H9 (cell line): ENCODE results near the gene SPARCL1. TPM values are rescaled to one million over a fixed set of nuclear protein-coding genes. Genes with fewer than 3 reads are reported as not detected.

Experiments used
- DNase-seq: peaks from one replicate; pipeline ENCODE4 v3.0.0-alpha.2; 2017
- H2AFZ ChIP-seq: one replicate; pipeline ENCODE4 v1.6.1; 2013; ENCODE audit warnings: mild to moderate bottlenecking, low read length, control low read depth, moderate library complexity
- H2AK5ac ChIP-seq: 2 replicates; pipeline ENCODE4 v1.6.1; 2013; ENCODE audit warnings: low read length, control low read depth, mixed read lengths; ENCODE audit not compliant: insufficient read length
- H2BK120ac ChIP-seq: one replicate; pipeline ENCODE4 v1.6.1; 2013; ENCODE audit warnings: low read depth, mild to moderate bottlenecking, low read length, control low read depth, inconsistent platforms; ENCODE audit not compliant: poor library complexity, severe bottlenecking
- H2BK12ac ChIP-seq: 2 replicates; pipeline ENCODE4 v1.6.1; 2013; ENCODE audit warnings: low read length, control low read depth, mixed read lengths, low read depth; ENCODE audit not compliant: insufficient read length
- H2BK15ac ChIP-seq: 2 replicates; pipeline ENCODE4 v1.6.1; 2013; ENCODE audit warnings: low read depth, low read length, control low read depth
- H2BK20ac ChIP-seq: one replicate; pipeline ENCODE4 v1.6.1; 2013; ENCODE audit warnings: low read depth, mild to moderate bottlenecking, low read length, control low read depth, inconsistent platforms; ENCODE audit not compliant: poor library complexity, severe bottlenecking
- H2BK5ac ChIP-seq: 2 replicates; pipeline ENCODE4 v1.6.1; 2013; ENCODE audit warnings: low read length, control low read depth, mixed read lengths; ENCODE audit not compliant: insufficient read length
- H3K14ac ChIP-seq: 2 replicates; pipeline ENCODE4 v1.6.1; 2013; ENCODE audit warnings: low read length, control low read depth; ENCODE audit not compliant: insufficient read depth
- H3K18ac ChIP-seq: 2 replicates; pipeline ENCODE4 v1.6.1; 2013; ENCODE audit warnings: low read depth, mild to moderate bottlenecking, mixed read lengths, low read length, control low read depth; ENCODE audit not compliant: insufficient read length
- H3K23ac ChIP-seq: 2 replicates; pipeline ENCODE4 v1.6.1; 2013; ENCODE audit warnings: low read length, control low read depth, mixed read lengths, low read depth; ENCODE audit not compliant: insufficient read length
- H3K23me2 ChIP-seq: 2 replicates; pipeline ENCODE4 v1.6.1; 2013; ENCODE audit warnings: low read depth, mild to moderate bottlenecking, mixed read lengths, low read length, control low read depth; ENCODE audit not compliant: insufficient read length, poor library complexity, severe bottlenecking
- H3K27ac ChIP-seq: 2 replicates; pipeline ENCODE4 v1.5.1; 2013; ENCODE audit warnings: low read length, control low read depth, mixed read lengths, low read depth; ENCODE audit not compliant: insufficient read length
- H3K27me3 ChIP-seq: 2 replicates; pipeline ENCODE4 v1.6.1; 2013; ENCODE audit warnings: low read length, control low read depth, inconsistent platforms; ENCODE audit not compliant: insufficient read depth
- H3K4ac ChIP-seq: 2 replicates; pipeline ENCODE4 v1.6.1; 2013; ENCODE audit warnings: low read depth, mild to moderate bottlenecking, control low read depth, inconsistent platforms, low read length, moderate library complexity
- H3K4me1 ChIP-seq: 2 replicates; pipeline ENCODE4 v1.6.1; 2013; ENCODE audit warnings: low read length, control low read depth, inconsistent platforms; ENCODE audit not compliant: insufficient read depth
- H3K4me2 ChIP-seq: 2 replicates; pipeline ENCODE4 v1.6.1; 2013; ENCODE audit warnings: low read length, control low read depth, mixed read lengths; ENCODE audit not compliant: insufficient read length, insufficient read depth
- H3K56ac ChIP-seq: 2 replicates; pipeline ENCODE4 v1.6.1; 2013; ENCODE audit warnings: low read depth, mild to moderate bottlenecking, mixed read lengths, low read length, control low read depth; ENCODE audit not compliant: insufficient read length
- H3K79me1 ChIP-seq: 2 replicates; pipeline ENCODE4 v1.6.1; 2013; ENCODE audit warnings: low read depth, mild to moderate bottlenecking, moderate library complexity, low read length, control low read depth, inconsistent platforms; ENCODE audit not compliant: insufficient read depth, poor library complexity, severe bottlenecking
- H3K79me2 ChIP-seq: 2 replicates; pipeline ENCODE4 v1.6.1; 2013; ENCODE audit warnings: low read length, control low read depth, inconsistent platforms; ENCODE audit not compliant: insufficient read depth
- H3K9ac ChIP-seq: 2 replicates; pipeline ENCODE4 v1.6.1; 2013; ENCODE audit warnings: low read length, control low read depth, mixed read lengths; ENCODE audit not compliant: insufficient read length; ENCODE audit errors: extremely low read depth
- H3K9me3 ChIP-seq: one replicate; pipeline ENCODE4 v1.6.1; 2013; ENCODE audit warnings: low read depth, low read length, inconsistent platforms; ENCODE audit not compliant: control insufficient read depth
- H3T11ph ChIP-seq: one replicate; pipeline ENCODE4 v1.6.1; 2013; ENCODE audit warnings: mild to moderate bottlenecking, low read length, control low read depth, inconsistent platforms
- H4K20me1 ChIP-seq: one replicate; pipeline ENCODE4 v1.6.1; 2013; ENCODE audit not compliant: control insufficient read depth, insufficient read length, insufficient read depth
- H4K5ac ChIP-seq: 2 replicates; pipeline ENCODE4 v1.6.1; 2013; ENCODE audit warnings: low read depth, mild to moderate bottlenecking, mixed read lengths, low read length, control low read depth; ENCODE audit not compliant: insufficient read length
- H4K8ac ChIP-seq: replicated peaks from 2 replicates; pipeline ENCODE4 v1.6.1; 2013; ENCODE audit warnings: low read length, control low read depth, mixed read lengths, low read depth; ENCODE audit not compliant: insufficient read length
- H4K91ac ChIP-seq: 2 replicates; pipeline ENCODE4 v1.6.1; 2013; ENCODE audit warnings: low read depth, mild to moderate bottlenecking, moderate library complexity, mixed read lengths, low read length, control low read depth; ENCODE audit not compliant: insufficient read length
- H3K27ac Mint-ChIP-seq, 3 experiments: 2 replicates in 2 of 3; 3 replicates in 1 of 3; pipeline ENCODE4 v1.8.0; 2020 to 2021; ENCODE audit warnings: mixed read lengths in 3 of 3, mild to moderate bottlenecking in 1 of 3, moderate library complexity in 1 of 3
- H3K27me3 Mint-ChIP-seq: 2 replicates; pipeline ENCODE4 v1.8.0; 2021; ENCODE audit warnings: low read depth, mild to moderate bottlenecking, moderate library complexity, mixed read lengths
- H3K36me3 Mint-ChIP-seq, 3 experiments: 2 replicates in 2 of 3; 3 replicates in 1 of 3; pipeline ENCODE4 v1.8.0; 2020 to 2021; ENCODE audit warnings: low read depth in 3 of 3, mixed read lengths in 3 of 3; ENCODE audit not compliant: insufficient read depth in 1 of 3
- H3K4me1 Mint-ChIP-seq, 2 experiments: 2 replicates each; pipeline ENCODE4 v1.8.0; 2020; ENCODE audit warnings: mixed read lengths in 2 of 2
- H3K4me3 Mint-ChIP-seq, 2 experiments: 2 replicates in 1 of 2; 3 replicates in 1 of 2; pipeline ENCODE4 v1.8.0; 2020 to 2021; ENCODE audit warnings: mild to moderate bottlenecking in 2 of 2, mixed read lengths in 2 of 2, moderate library complexity in 1 of 2
- H3K9me3 Mint-ChIP-seq, 2 experiments: 2 replicates in 1 of 2; 3 replicates in 1 of 2; pipeline ENCODE4 v1.8.0; 2020; ENCODE audit warnings: mild to moderate bottlenecking in 2 of 2, mixed read lengths in 2 of 2, moderate library complexity in 1 of 2
- CTCF ChIP-seq: fragments of 200-600 bp; sonication (generic); conservative IDR thresholded peaks from 3 replicates; pipeline ENCODE4 v1.8.0; 2021; ENCODE audit warnings: antibody characterized with exemption, mild to moderate bottlenecking
- WGBS: extraction: QIAGEN DNeasy Blood & Tissue Kit; methylation state at CpG from one replicate; pipeline ENCODE4 v1.1.7; 2013; ENCODE audit warnings: missing lambda C conversion rate, low lambda C conversion rate, mixed read lengths; ENCODE audit not compliant: insufficient read length; ENCODE audit errors: extremely low coverage; 5-methylcytosine and 5-hydroxymethylcytosine counted together
- total RNA-seq: library from RNA; stranded (reverse); gene quantifications from 2 replicates; pipeline ENCODE4 v1.2.1, GENCODE V29; 2021

The SPARCL1 gene
- total RNA-seq, 1 experiment from 2014 or later = 0.17 TPM

GRCh38 chr4:87465739-87466366 lies 63.3 kb downstream of the SPARCL1 start:
- no CpG with 5 or more reads among the region's 7 CpGs for WGBS
- H3K56ac ChIP-seq = no peak overlapping the region
- no peaks in the 10 kb centered on the region for H3K9me3 ChIP-seq
- no peak overlapping the region for H3K4me2 ChIP-seq
- Mint-ChIP-seq H3K36me3 (no peaks in the 10 kb centered on the region; a peak in 1 of 7 replicates), H3K27me3 (no peaks in the 10 kb centered on the region), H3K9me3 (no peaks in the 10 kb centered on the region), H3K27ac (no peak overlapping the region; a peak in 2 of 7 replicates), H3K4me3 (no peak overlapping the region), H3K4me1 (peaks cover 11 to 14% of the 10 kb centered on the region in 2 experiments)
- no peaks in the 10 kb centered on the region for H4K20me1 ChIP-seq
- no peak overlapping the region for H4K91ac ChIP-seq
- H3K9ac ChIP-seq = no peak overlapping the region
- no peaks in the 10 kb centered on the region; the same call in 1 of the 2 replicates for H3K4me1 ChIP-seq
- H3K18ac ChIP-seq = no peak overlapping the region
- H3K4ac ChIP-seq = no peak overlapping the region
- H2BK5ac ChIP-seq = no peak overlapping the region
- DNase-seq = no peak
- no peak overlapping the region for H4K8ac ChIP-seq
- TF ChIP-seq CTCF = peak; percentile 86
- H3T11ph ChIP-seq = no peak overlapping the region
- H2BK20ac ChIP-seq = no peak overlapping the region
- H3K23ac ChIP-seq = no peak overlapping the region
- H2AFZ ChIP-seq = no peak overlapping the region
- no peak overlapping the region for H2BK12ac ChIP-seq
- no peaks in the 10 kb centered on the region for H3K79me1 ChIP-seq
- H4K5ac ChIP-seq = no peak overlapping the region
- H3K27ac ChIP-seq = no peak overlapping the region
- no peak overlapping the region for H2BK15ac ChIP-seq
- no peaks in the 10 kb centered on the region for H3K27me3 ChIP-seq
- no peak overlapping the region for H3K14ac ChIP-seq
- no peaks in the 10 kb centered on the region for H3K23me2 ChIP-seq
- no peaks in the 10 kb centered on the region for H3K79me2 ChIP-seq
- H2BK120ac ChIP-seq = no peak overlapping the region
- no peak overlapping the region for H2AK5ac ChIP-seq
